Panc1 (cell line): ENCODE results near the gene TMEM82. TPM values are rescaled to one million over a fixed set of nuclear protein-coding genes. Genes with fewer than 3 reads are reported as not detected.

ENCODE experiments used
- ATAC-seq: fragments of 200-7000 bp; cut with Tn5 transposase; 2 replicates; pipeline ENCODE4 v1.9.1; 2020; ENCODE audit warnings: mild to moderate bottlenecking, moderate library complexity
- BruUV-seq: library from RNA; stranded (reverse); fragments of 400-500 nt; replicated peaks from 2 replicates; lab custom pipeline; 2021; lab: Mats Ljungman, UMichigan
- CTCF ChIA-PET: fragments of 300-600 bp; sonication (Branson Sonifier 250); formaldehyde crosslinking; loops from one replicate; lab custom pipeline; 2022; ENCODE audit warnings: antibody characterized with exemption; lab: Charles Lee
- POLR2A ChIA-PET: fragments of 300-600 bp; sonication (Branson Sonifier 250); formaldehyde crosslinking; loops from one replicate; lab custom pipeline; 2022; ENCODE audit warnings: antibody characterized with exemption; lab: Charles Lee
- DNase-seq: peaks from one replicate; pipeline ENCODE4 v3.0.0-alpha.2; 2010; ENCODE audit warnings: low read depth, low spot score
- H3K27ac ChIP-seq: 2 replicates; pipeline ENCODE4 v1.5.1; 2011; ENCODE audit warnings: mild to moderate bottlenecking, low read length, inconsistent platforms
- H3K27me3 ChIP-seq: fragments of 200-500 bp; sonication (Bioruptor generic); 2 replicates; pipeline ENCODE4 v1.6.0; 2014; ENCODE audit warnings: low read length, inconsistent platforms; ENCODE audit not compliant: control insufficient read depth, insufficient read depth
- H3K36me3 ChIP-seq: fragments of 200-500 bp; sonication (Bioruptor generic); 2 replicates; pipeline ENCODE4 v1.5.1; 2014; ENCODE audit warnings: inconsistent platforms, mild to moderate bottlenecking, low read length, moderate library complexity; ENCODE audit not compliant: control insufficient read depth, insufficient read depth
- H3K4me1 ChIP-seq: 2 replicates; pipeline ENCODE4 v1.5.1; 2011; ENCODE audit warnings: inconsistent platforms, mild to moderate bottlenecking, low read length, moderate library complexity; ENCODE audit not compliant: control insufficient read depth, insufficient read depth
- H3K4me3 ChIP-seq, 2 experiments: 2 replicates each; pipeline ENCODE4 v1.5.1; 2011 to 2012; ENCODE audit warnings: low read depth in 2 of 2, low read length in 2 of 2, mild to moderate bottlenecking in 2 of 2, inconsistent platforms in 1 of 2, moderate library complexity in 1 of 2
- H3K9me3 ChIP-seq: fragments of 200-500 bp; sonication (Bioruptor generic); 2 replicates; pipeline ENCODE4 v1.5.1; 2014; ENCODE audit warnings: low read depth, mild to moderate bottlenecking, inconsistent platforms, low read length, moderate library complexity; ENCODE audit not compliant: control insufficient read depth, insufficient read depth
- POLR2AphosphoS5 ChIP-seq: IDR thresholded peaks from 2 replicates; pipeline ENCODE4 v1.6.1; 2012; ENCODE audit warnings: mild to moderate bottlenecking, low read depth, low read length, moderate library complexity
- SIN3A ChIP-seq: IDR thresholded peaks from 2 replicates; pipeline ENCODE4 v1.6.1; 2012; ENCODE audit warnings: low read depth, mild to moderate bottlenecking, low read length, moderate library complexity, borderline replicate concordance; ENCODE audit not compliant: insufficient read depth
- TCF7L2 ChIP-seq: IDR thresholded peaks from 2 replicates; pipeline ENCODE4 v1.6.1; 2011; ENCODE audit warnings: mild to moderate bottlenecking, low read depth, low read length, inconsistent platforms
- in situ Hi-C: cut with HindIII; loops from 2 replicates; pipeline ENCODE4 v1.10.0; 2016; ENCODE audit warnings: low sequenced_read_pairs, low pct_unique_long_range_greater_than_20kb
- intact Hi-C: fragments of 100-400 bp; cut with micrococcal nuclease; formaldehyde crosslinking; loops from one replicate; pipeline ENCODE4 v1.10.0; 2022; ENCODE audit not compliant: unreplicated experiment
- total RNA-seq: library from RNA; stranded (reverse); gene quantifications from one replicate; pipeline ENCODE4 v1.2.1, GENCODE V29; 2021; ENCODE audit not compliant: unreplicated experiment
- TF ChIP-seq, protein P1 (sequence below): fragments of 450-650 bp; IDR thresholded peaks from 2 replicates; pipeline ENCODE4 v1.5.1; 2017; ENCODE audit warnings: mild to moderate bottlenecking
- TF ChIP-seq, protein P2 (sequence below), 2 experiments: IDR thresholded peaks; 2 replicates each; pipeline ENCODE4 v1.6.1; 2011 to 2012; ENCODE audit warnings: low read depth in 2 of 2, control low read depth in 1 of 2, low read length in 1 of 2, mild to moderate bottlenecking in 1 of 2, moderate library complexity in 1 of 2; ENCODE audit not compliant: insufficient read depth in 1 of 2

Gene TMEM82
- total RNA-seq, 1 experiment from 2014 or later: not detected

DNA sequence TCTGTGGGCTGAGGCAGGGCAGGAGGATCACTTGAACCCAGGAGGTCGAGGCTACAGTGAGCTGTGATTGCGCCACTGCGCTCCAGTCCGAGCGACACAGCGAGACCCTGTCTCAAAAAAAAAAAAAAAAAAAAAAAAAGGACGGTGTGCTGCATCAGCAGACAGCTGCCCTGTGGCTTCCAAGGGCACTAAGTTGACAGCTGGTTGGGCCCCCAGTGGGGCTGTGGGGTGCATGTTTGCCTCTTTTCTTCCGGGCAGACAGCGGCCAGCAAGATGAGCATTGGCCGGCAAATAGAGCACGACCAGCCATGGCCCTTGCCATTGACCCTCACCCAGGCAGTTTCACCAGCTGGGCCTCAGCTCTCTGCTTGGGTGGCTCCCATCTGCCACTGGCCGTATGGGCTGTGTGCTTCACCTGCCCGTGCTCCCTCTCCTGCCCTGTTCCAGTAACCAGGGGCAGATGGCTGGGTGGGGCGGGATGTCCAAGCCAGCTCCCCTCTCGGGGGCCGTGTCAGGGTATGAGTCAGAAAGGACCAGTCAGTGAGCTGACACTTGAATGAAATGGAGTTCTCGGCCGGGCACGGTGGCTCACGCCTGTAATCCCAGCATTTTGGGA is 18.6 kb upstream of the TMEM82 start:
- TF ChIP-seq POLR2AphosphoS5 (no peak), SIN3A (no peak), TCF7L2 (no peak)
- TF ChIP-seq, protein P1, sequence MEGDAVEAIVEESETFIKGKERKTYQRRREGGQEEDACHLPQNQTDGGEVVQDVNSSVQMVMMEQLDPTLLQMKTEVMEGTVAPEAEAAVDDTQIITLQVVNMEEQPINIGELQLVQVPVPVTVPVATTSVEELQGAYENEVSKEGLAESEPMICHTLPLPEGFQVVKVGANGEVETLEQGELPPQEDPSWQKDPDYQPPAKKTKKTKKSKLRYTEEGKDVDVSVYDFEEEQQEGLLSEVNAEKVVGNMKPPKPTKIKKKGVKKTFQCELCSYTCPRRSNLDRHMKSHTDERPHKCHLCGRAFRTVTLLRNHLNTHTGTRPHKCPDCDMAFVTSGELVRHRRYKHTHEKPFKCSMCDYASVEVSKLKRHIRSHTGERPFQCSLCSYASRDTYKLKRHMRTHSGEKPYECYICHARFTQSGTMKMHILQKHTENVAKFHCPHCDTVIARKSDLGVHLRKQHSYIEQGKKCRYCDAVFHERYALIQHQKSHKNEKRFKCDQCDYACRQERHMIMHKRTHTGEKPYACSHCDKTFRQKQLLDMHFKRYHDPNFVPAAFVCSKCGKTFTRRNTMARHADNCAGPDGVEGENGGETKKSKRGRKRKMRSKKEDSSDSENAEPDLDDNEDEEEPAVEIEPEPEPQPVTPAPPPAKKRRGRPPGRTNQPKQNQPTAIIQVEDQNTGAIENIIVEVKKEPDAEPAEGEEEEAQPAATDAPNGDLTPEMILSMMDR: no peak
- TF ChIP-seq, protein P2, sequence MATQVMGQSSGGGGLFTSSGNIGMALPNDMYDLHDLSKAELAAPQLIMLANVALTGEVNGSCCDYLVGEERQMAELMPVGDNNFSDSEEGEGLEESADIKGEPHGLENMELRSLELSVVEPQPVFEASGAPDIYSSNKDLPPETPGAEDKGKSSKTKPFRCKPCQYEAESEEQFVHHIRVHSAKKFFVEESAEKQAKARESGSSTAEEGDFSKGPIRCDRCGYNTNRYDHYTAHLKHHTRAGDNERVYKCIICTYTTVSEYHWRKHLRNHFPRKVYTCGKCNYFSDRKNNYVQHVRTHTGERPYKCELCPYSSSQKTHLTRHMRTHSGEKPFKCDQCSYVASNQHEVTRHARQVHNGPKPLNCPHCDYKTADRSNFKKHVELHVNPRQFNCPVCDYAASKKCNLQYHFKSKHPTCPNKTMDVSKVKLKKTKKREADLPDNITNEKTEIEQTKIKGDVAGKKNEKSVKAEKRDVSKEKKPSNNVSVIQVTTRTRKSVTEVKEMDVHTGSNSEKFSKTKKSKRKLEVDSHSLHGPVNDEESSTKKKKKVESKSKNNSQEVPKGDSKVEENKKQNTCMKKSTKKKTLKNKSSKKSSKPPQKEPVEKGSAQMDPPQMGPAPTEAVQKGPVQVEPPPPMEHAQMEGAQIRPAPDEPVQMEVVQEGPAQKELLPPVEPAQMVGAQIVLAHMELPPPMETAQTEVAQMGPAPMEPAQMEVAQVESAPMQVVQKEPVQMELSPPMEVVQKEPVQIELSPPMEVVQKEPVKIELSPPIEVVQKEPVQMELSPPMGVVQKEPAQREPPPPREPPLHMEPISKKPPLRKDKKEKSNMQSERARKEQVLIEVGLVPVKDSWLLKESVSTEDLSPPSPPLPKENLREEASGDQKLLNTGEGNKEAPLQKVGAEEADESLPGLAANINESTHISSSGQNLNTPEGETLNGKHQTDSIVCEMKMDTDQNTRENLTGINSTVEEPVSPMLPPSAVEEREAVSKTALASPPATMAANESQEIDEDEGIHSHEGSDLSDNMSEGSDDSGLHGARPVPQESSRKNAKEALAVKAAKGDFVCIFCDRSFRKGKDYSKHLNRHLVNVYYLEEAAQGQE (IDR thresholded peaks at IDR 0.05; ENCODE audit: insufficient read depth in 1 of 2, low read depth in 2 of 2, low read length in 1 of 2): no peak
- POLR2A ChIA-PET: no interaction called here
- in situ Hi-C loops: no loop called here
- H3K4me1 ChIP-seq: no peaks in the 10 kb centered on the region
- BruUV-seq: no TSS peak
- H3K36me3 ChIP-seq: no peaks in the 10 kb centered on the region; the same call in 1 of the 2 replicates
- H3K27ac ChIP-seq: no peak overlapping the region
- DNase-seq (no peak), ATAC-seq (no peak)
- H3K4me3 ChIP-seq: no peak overlapping the region
- no peaks in the 10 kb centered on the region for H3K27me3 ChIP-seq
- no peaks in the 10 kb centered on the region for H3K9me3 ChIP-seq
- CTCF ChIA-PET: interaction anchor here (0.6 kb wide), 1 partner anchor 35 kb away, joined by 8 read pairs; no protein-coding TSS in a partner anchor
- intact Hi-C loops: no loop called here

DNA sequence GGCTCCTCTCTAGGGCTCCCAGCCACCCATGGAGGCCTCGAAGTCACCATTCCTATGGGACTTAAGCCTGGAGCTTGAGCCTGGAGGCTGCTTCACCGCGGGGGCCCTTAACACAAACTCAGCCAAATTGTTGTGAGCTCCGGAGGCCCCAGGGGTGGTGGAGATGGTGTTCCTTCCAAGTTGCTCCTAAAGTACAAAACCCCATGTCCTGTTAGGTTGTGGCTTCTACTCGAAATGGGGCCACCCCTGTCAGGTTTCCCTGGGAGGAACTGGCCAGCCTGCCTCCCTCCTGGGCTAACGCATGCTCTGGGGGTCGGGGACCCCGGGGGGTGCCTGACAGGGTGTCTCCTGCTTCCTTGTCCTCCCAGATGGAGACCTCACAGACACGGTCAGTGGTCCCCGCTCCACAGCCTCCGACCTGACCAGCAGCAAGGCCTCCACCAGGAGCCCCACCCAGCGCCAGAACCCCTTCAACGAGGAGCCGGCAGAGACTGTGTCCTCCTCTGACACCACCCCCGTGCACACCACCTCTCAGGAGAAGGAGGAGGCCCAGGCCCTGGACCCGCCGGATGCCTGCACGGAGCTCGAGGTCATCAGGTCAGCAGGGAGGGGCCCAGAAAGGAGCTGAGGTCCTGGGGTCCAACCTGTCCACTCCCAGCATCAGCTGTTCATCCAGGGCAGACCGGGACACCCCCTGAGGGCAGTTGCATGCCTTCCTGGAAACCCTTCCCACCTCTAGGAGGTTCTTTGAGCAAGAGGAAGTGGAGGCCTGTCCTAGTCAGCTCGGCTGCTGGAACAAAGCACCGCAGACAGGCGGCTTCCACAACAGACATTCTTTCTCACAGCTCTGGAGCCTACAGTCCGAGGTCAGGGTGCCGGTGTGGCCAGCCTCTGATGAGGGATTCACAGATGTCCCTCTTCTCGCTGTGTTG is 17.1 kb upstream of the TMEM82 start:
- CTCF ChIA-PET: interaction anchor here (0.5 kb wide), 1 partner anchor 130 kb away, joined by 5 read pairs; no protein-coding TSS in a partner anchor
- no peaks in the 10 kb centered on the region for H3K36me3 ChIP-seq

More for the DNA sequence above, 17.1 kb upstream of the TMEM82 start:
- BruUV-seq: no TSS peak
- no peaks in the 10 kb centered on the region for H3K27me3 ChIP-seq
- no peaks in the 10 kb centered on the region for H3K4me1 ChIP-seq
- DNase-seq (no peak), ATAC-seq (no peak)
- intact Hi-C loops (no loop called here), in situ Hi-C loops (no loop called here)
- POLR2A ChIA-PET: no interaction called here
- H3K9me3 ChIP-seq: no peaks in the 10 kb centered on the region
- no peak overlapping the region for H3K27ac ChIP-seq
- no peak overlapping the region for H3K4me3 ChIP-seq
- TF ChIP-seq, protein P1: no peak
- TF ChIP-seq POLR2AphosphoS5: no peak
- no peak for TF ChIP-seq SIN3A
- TF ChIP-seq, protein P2 (IDR thresholded peaks at IDR 0.05; ENCODE audit: insufficient read depth in 1 of 2, low read depth in 2 of 2, low read length in 1 of 2): no peak
- no peak for TF ChIP-seq TCF7L2
